GM23338 (cell line): ENCODE measurements around the gene UMOD. TPM values are rescaled to one million over a fixed set of nuclear protein-coding genes. Genes with fewer than 3 reads are reported as not detected.

Experiments
- ATAC-seq: fragments of 200-7000 bp; cut with Tn5 transposase; 3 replicates; pipeline ENCODE4 v1.9.1; 2020
- DNase-seq: peaks from one replicate; pipeline ENCODE4 v3.0.0-alpha.2; 2015; ENCODE audit warnings: low spot score
- H2AFZ ChIP-seq: fragments of 200-600 bp; sonication (generic); 2 replicates; pipeline ENCODE4 v1.8.0; 2016; ENCODE audit warnings: antibody characterized with exemption, mild to moderate bottlenecking, moderate library complexity
- H3F3A ChIP-seq: fragments of 200-600 bp; sonication (generic); replicated peaks from 2 replicates; pipeline ENCODE4 v1.8.0; 2017; ENCODE audit warnings: antibody characterized with exemption, mixed run types, low read depth
- H3K27ac ChIP-seq: fragments of 200-600 bp; sonication (generic); 2 replicates; pipeline ENCODE4 v1.6.1; 2016; ENCODE audit warnings: low read depth
- H3K27me3 ChIP-seq: fragments of 200-600 bp; sonication (generic); 2 replicates; pipeline ENCODE4 v1.8.0; 2016; ENCODE audit warnings: mild to moderate bottlenecking, mixed run types, moderate library complexity; ENCODE audit not compliant: insufficient read depth
- H3K36me3 ChIP-seq: fragments of 200-600 bp; sonication (generic); 2 replicates; pipeline ENCODE4 v1.8.0; 2016; ENCODE audit warnings: mild to moderate bottlenecking; ENCODE audit not compliant: insufficient read depth
- H3K4me1 ChIP-seq: fragments of 200-600 bp; sonication (generic); 2 replicates; pipeline ENCODE4 v1.8.0; 2016; ENCODE audit warnings: mild to moderate bottlenecking, moderate library complexity; ENCODE audit not compliant: insufficient read depth
- H3K4me2 ChIP-seq: fragments of 200-600 bp; sonication (generic); 2 replicates; pipeline ENCODE4 v1.7.1; 2017; ENCODE audit warnings: mixed run types
- H3K4me3 ChIP-seq: fragments of 200-600 bp; sonication (generic); 2 replicates; pipeline ENCODE4 v1.6.1; 2016; ENCODE audit warnings: mixed run types
- H3K79me2 ChIP-seq: fragments of 200-600 bp; sonication (generic); replicated peaks from 2 replicates; pipeline ENCODE4 v1.8.0; 2017; ENCODE audit warnings: mild to moderate bottlenecking; ENCODE audit not compliant: insufficient read depth
- H3K9me2 ChIP-seq: fragments of 200-600 bp; sonication (generic); 2 replicates; pipeline ENCODE4 v1.8.0; 2017; ENCODE audit not compliant: insufficient read depth
- H4K20me1 ChIP-seq: fragments of 200-600 bp; sonication (generic); replicated peaks from 2 replicates; pipeline ENCODE4 v1.8.0; 2017; ENCODE audit warnings: mild to moderate bottlenecking; ENCODE audit not compliant: insufficient read depth
- H3K27ac Mint-ChIP-seq: 2 replicates; pipeline ENCODE4 v1.8.0; 2020; ENCODE audit warnings: inconsistent platforms, mild to moderate bottlenecking, moderate library complexity, mixed read lengths
- H3K27me3 Mint-ChIP-seq: 3 replicates; pipeline ENCODE4 v1.8.0; 2022; ENCODE audit warnings: low read depth, mild to moderate bottlenecking, moderate library complexity, mixed read lengths, inconsistent platforms; ENCODE audit not compliant: insufficient read depth, poor library complexity
- H3K36me3 Mint-ChIP-seq: 3 replicates; pipeline ENCODE4 v1.8.0; 2021; ENCODE audit warnings: low read depth, mild to moderate bottlenecking, inconsistent platforms, moderate library complexity, mixed read lengths
- H3K4me1 Mint-ChIP-seq: 3 replicates; pipeline ENCODE4 v1.8.0; 2020; ENCODE audit warnings: mild to moderate bottlenecking, inconsistent platforms, mixed read lengths
- H3K4me3 Mint-ChIP-seq: 3 replicates; pipeline ENCODE4 v1.8.0; 2021; ENCODE audit warnings: moderate library complexity, mild to moderate bottlenecking, inconsistent platforms, mixed read lengths
- H3K9me3 Mint-ChIP-seq: 3 replicates; pipeline ENCODE4 v1.8.0; 2020; ENCODE audit warnings: moderate library complexity, mild to moderate bottlenecking, inconsistent platforms, mixed read lengths
- CREB1 ChIP-seq: fragments of 250-450 bp; sonication (Bioruptor Pico); IDR thresholded peaks from 2 replicates; pipeline ENCODE4 v1.5.0; 2020; ENCODE audit warnings: low read depth, mild to moderate bottlenecking, moderate library complexity
- CTCF ChIP-seq, 2 experiments: fragments of 200-600 bp in 1 of 2; sonication (generic) in 1 of 2; conservative IDR thresholded peaks; 2 replicates each; pipeline versions ENCODE4 v1.5.1 to v1.6.1; 2016 to 2017; ENCODE audit warnings: antibody characterized with exemption in 2 of 2, low read depth in 2 of 2, mild to moderate bottlenecking in 2 of 2, moderate library complexity in 1 of 2
- EZH2 ChIP-seq: fragments of 200-600 bp; sonication (generic); IDR thresholded peaks from one replicate; pipeline ENCODE4 v1.8.0; 2017; ENCODE audit warnings: antibody characterized with exemption, mild to moderate bottlenecking, low read depth; ENCODE audit not compliant: unreplicated experiment
- EZH2phosphoT487 ChIP-seq: fragments of 200-600 bp; sonication (generic); IDR thresholded peaks from one replicate; pipeline ENCODE4 v1.8.1; 2018; ENCODE audit warnings: antibody characterized with exemption; ENCODE audit not compliant: unreplicated experiment
- JUNB ChIP-seq: IDR thresholded peaks from one replicate; pipeline ENCODE4 v1.6.1; 2016; ENCODE audit warnings: antibody characterized with exemption; ENCODE audit not compliant: unreplicated experiment
- NANOG ChIP-seq: IDR thresholded peaks from 2 replicates; pipeline ENCODE4 v1.6.1; 2016; ENCODE audit warnings: antibody characterized with exemption, borderline replicate concordance
- POLR2AphosphoS5 ChIP-seq: IDR thresholded peaks from 2 replicates; pipeline ENCODE4 v1.6.1; 2016; ENCODE audit warnings: antibody characterized with exemption, low read depth
- STAT1 ChIP-seq: IDR thresholded peaks from one replicate; pipeline ENCODE4 v1.6.1; 2016; ENCODE audit warnings: antibody characterized with exemption; ENCODE audit not compliant: unreplicated experiment
- ZNF114 ChIP-seq: fragments of 250-450 bp; sonication (Bioruptor Pico); IDR thresholded peaks from 2 replicates; pipeline ENCODE4 v1.5.0; 2020; ENCODE audit warnings: mild to moderate bottlenecking, moderate library complexity
- ZNF331 ChIP-seq: fragments of 250-450 bp; sonication (Bioruptor Pico); IDR thresholded peaks from 2 replicates; pipeline ENCODE4 v1.5.0; 2020; ENCODE audit warnings: low read depth, mild to moderate bottlenecking, moderate library complexity
- polyA plus RNA-seq: library from polyadenylated mRNA; unstranded; fragments of >200 nt; fragmentation: Nextera tagmentation; extraction: Ambion mirVana; gene quantifications from 2 replicates; pipeline ENCODE4 v1.2.1, GENCODE V29; 2016
- total RNA-seq: library from RNA; depleted of rRNA; stranded (reverse); fragments of >200 nt; shearing (Covaris generic); gene quantifications from 2 replicates; pipeline ENCODE4 v1.2.3, GENCODE V29; 2014
- TF ChIP-seq, protein P1 (sequence below): IDR thresholded peaks from 2 replicates; pipeline ENCODE4 v1.6.1; 2016; ENCODE audit warnings: antibody characterized with exemption
- TF ChIP-seq, protein P2 (sequence below): fragments of 250-450 bp; sonication (Bioruptor Pico); IDR thresholded peaks from 2 replicates; pipeline ENCODE4 v1.5.0; 2020; ENCODE audit warnings: mild to moderate bottlenecking, moderate library complexity
- TF ChIP-seq, protein P3 (sequence below): IDR thresholded peaks from one replicate; pipeline ENCODE4 v1.6.1; 2018; ENCODE audit warnings: antibody characterized with exemption; ENCODE audit not compliant: unreplicated experiment

UMOD gene
- total and polyA plus RNA-seq, 2 experiments from 2014 or later = not detected

DNA sequence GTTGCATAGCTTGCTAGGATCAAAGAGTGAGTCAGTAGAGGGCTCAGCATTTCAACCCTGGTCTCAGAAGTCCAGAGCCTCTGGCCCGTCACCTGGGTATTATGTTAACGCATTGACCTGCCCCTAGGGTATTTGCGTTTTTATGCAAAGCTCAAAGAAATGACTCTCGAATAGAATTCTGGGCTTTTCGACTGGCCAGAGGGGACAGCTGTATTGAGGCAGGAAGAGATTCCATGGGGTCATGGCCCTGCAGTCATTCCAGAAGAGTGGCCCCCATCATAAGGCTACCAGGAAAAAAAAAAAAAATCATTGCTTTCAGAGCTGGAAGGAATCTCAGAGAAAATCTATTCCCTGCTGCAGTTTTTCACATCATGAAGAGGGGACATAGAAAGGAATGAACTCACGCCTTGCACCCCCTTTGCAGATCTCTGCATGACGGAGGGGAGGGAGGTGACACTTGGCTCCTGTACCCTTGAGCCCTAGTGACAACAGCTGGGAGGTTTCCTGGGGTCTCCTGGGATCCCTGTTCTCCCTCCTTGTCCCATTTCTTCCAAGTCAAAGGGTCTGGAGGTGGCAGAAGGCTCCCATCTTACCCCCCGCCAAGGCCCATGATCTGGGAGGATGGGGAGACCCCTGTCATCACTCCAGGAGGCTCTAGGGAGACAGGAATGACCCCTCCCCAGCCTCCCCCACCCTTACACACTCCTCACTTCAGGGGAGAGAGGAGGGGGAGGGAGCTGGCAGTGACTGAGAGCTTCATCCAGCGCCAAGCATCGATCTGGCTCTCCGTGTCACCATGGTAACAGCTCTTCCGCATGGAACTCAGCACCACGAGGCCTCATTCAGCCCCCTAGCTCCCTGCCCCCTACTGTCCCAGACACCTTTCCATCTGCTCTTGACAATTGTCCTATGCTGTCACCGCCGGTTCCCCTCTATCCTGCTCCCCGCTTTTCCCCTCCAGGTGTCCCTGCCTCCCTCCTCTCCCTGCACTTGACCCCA, 61.0 kb downstream of the UMOD start:
- Mint-ChIP-seq H3K4me3 (no peak overlapping the region), H3K27me3 (no peaks in the 10 kb centered on the region)
- peak; percentile 28; the same call in 2 of the 3 replicates for ATAC-seq

More for the DNA sequence above, 61.0 kb downstream of the UMOD start:
- H3F3A ChIP-seq = no peaks in the 10 kb centered on the region
- 0 out of 2 replicates have a peak overlapping the region, but pooled peaks have one; percentile 43 for H2AFZ ChIP-seq
- Mint-ChIP-seq H3K9me3 (no peaks in the 10 kb centered on the region; the same call in 2 of the 3 replicates), H3K36me3 (no peaks in the 10 kb centered on the region), H3K27ac (no peak overlapping the region), H3K4me1 (peaks cover 23% of the 10 kb centered on the region)
- DNase-seq = peak; percentile 44
- no peaks in the 10 kb centered on the region for H4K20me1 ChIP-seq
- H3K27ac ChIP-seq = no peak overlapping the region
- H3K36me3 ChIP-seq = no peaks in the 10 kb centered on the region
- no peaks in the 10 kb centered on the region for H3K9me2 ChIP-seq
- H3K4me3 ChIP-seq = no peak overlapping the region
- H3K4me2 ChIP-seq = 0 out of 2 replicates have a peak overlapping the region, but pooled peaks have one; percentile 26
- TF ChIP-seq ZNF331 (CRISPR knock-in tag) = no peak
- TF ChIP-seq, protein P1, sequence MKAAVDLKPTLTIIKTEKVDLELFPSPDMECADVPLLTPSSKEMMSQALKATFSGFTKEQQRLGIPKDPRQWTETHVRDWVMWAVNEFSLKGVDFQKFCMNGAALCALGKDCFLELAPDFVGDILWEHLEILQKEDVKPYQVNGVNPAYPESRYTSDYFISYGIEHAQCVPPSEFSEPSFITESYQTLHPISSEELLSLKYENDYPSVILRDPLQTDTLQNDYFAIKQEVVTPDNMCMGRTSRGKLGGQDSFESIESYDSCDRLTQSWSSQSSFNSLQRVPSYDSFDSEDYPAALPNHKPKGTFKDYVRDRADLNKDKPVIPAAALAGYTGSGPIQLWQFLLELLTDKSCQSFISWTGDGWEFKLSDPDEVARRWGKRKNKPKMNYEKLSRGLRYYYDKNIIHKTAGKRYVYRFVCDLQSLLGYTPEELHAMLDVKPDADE = no peak
- no peak for TF ChIP-seq JUNB
- TF ChIP-seq POLR2AphosphoS5 = no peak
- TF ChIP-seq EZH2 = no peak
- TF ChIP-seq CTCF (conservative IDR thresholded peaks at IDR 0.05; ENCODE audit: low read depth in 2 of 2) = no peak
- no peak for TF ChIP-seq CREB1 (CRISPR knock-in tag)
- TF ChIP-seq ZNF114 = no peak
- TF ChIP-seq NANOG = no peak
- no peak for TF ChIP-seq EZH2phosphoT487
- TF ChIP-seq STAT1 = no peak
- TF ChIP-seq, protein P2, sequence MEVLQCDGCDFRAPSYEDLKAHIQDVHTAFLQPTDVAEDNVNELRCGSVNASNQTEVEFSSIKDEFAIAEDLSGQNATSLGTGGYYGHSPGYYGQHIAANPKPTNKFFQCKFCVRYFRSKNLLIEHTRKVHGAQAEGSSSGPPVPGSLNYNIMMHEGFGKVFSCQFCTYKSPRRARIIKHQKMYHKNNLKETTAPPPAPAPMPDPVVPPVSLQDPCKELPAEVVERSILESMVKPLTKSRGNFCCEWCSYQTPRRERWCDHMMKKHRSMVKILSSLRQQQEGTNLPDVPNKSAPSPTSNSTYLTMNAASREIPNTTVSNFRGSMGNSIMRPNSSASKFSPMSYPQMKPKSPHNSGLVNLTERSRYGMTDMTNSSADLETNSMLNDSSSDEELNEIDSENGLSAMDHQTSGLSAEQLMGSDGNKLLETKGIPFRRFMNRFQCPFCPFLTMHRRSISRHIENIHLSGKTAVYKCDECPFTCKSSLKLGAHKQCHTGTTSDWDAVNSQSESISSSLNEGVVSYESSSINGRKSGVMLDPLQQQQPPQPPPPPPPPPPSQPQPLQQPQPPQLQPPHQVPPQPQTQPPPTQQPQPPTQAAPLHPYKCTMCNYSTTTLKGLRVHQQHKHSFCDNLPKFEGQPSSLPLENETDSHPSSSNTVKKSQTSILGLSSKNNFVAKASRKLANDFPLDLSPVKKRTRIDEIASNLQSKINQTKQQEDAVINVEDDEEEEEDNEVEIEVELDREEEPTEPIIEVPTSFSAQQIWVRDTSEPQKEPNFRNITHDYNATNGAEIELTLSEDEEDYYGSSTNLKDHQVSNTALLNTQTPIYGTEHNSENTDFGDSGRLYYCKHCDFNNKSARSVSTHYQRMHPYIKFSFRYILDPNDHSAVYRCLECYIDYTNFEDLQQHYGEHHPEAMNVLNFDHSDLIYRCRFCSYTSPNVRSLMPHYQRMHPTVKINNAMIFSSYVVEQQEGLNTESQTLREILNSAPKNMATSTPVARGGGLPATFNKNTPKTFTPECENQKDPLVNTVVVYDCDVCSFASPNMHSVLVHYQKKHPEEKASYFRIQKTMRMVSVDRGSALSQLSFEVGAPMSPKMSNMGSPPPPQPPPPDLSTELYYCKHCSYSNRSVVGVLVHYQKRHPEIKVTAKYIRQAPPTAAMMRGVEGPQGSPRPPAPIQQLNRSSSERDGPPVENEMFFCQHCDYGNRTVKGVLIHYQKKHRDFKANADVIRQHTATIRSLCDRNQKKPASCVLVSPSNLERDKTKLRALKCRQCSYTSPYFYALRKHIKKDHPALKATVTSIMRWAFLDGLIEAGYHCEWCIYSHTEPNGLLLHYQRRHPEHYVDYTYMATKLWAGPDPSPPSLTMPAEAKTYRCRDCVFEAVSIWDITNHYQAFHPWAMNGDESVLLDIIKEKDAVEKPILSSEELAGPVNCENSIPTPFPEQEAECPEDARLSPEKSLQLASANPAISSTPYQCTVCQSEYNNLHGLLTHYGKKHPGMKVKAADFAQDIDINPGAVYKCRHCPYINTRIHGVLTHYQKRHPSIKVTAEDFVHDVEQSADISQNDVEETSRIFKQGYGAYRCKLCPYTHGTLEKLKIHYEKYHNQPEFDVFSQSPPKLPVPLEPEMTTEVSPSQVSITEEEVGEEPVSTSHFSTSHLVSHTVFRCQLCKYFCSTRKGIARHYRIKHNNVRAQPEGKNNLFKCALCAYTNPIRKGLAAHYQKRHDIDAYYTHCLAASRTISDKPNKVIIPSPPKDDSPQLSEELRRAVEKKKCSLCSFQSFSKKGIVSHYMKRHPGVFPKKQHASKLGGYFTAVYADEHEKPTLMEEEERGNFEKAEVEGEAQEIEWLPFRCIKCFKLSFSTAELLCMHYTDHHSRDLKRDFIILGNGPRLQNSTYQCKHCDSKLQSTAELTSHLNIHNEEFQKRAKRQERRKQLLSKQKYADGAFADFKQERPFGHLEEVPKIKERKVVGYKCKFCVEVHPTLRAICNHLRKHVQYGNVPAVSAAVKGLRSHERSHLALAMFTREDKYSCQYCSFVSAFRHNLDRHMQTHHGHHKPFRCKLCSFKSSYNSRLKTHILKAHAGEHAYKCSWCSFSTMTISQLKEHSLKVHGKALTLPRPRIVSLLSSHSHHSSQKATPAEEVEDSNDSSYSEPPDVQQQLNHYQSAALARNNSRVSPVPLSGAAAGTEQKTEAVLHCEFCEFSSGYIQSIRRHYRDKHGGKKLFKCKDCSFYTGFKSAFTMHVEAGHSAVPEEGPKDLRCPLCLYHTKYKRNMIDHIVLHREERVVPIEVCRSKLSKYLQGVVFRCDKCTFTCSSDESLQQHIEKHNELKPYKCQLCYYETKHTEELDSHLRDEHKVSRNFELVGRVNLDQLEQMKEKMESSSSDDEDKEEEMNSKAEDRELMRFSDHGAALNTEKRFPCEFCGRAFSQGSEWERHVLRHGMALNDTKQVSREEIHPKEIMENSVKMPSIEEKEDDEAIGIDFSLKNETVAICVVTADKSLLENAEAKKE (CRISPR knock-in tag) = no peak
- TF ChIP-seq, protein P3, sequence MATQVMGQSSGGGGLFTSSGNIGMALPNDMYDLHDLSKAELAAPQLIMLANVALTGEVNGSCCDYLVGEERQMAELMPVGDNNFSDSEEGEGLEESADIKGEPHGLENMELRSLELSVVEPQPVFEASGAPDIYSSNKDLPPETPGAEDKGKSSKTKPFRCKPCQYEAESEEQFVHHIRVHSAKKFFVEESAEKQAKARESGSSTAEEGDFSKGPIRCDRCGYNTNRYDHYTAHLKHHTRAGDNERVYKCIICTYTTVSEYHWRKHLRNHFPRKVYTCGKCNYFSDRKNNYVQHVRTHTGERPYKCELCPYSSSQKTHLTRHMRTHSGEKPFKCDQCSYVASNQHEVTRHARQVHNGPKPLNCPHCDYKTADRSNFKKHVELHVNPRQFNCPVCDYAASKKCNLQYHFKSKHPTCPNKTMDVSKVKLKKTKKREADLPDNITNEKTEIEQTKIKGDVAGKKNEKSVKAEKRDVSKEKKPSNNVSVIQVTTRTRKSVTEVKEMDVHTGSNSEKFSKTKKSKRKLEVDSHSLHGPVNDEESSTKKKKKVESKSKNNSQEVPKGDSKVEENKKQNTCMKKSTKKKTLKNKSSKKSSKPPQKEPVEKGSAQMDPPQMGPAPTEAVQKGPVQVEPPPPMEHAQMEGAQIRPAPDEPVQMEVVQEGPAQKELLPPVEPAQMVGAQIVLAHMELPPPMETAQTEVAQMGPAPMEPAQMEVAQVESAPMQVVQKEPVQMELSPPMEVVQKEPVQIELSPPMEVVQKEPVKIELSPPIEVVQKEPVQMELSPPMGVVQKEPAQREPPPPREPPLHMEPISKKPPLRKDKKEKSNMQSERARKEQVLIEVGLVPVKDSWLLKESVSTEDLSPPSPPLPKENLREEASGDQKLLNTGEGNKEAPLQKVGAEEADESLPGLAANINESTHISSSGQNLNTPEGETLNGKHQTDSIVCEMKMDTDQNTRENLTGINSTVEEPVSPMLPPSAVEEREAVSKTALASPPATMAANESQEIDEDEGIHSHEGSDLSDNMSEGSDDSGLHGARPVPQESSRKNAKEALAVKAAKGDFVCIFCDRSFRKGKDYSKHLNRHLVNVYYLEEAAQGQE = no peak
- H3K4me1 ChIP-seq = peaks cover 12% of the 10 kb centered on the region; the same call in 1 of the 2 replicates
- no peaks in the 10 kb centered on the region for H3K79me2 ChIP-seq
- no peaks in the 10 kb centered on the region for H3K27me3 ChIP-seq
